ENCODE measurements around the gene WWOX. TPM values are rescaled to one million over a fixed set of nuclear protein-coding genes. Genes with fewer than 3 reads are reported as not detected.

WWOX gene
- total RNA-seq, 1 donor from 2014 or later = 7.3 TPM

DNA sequence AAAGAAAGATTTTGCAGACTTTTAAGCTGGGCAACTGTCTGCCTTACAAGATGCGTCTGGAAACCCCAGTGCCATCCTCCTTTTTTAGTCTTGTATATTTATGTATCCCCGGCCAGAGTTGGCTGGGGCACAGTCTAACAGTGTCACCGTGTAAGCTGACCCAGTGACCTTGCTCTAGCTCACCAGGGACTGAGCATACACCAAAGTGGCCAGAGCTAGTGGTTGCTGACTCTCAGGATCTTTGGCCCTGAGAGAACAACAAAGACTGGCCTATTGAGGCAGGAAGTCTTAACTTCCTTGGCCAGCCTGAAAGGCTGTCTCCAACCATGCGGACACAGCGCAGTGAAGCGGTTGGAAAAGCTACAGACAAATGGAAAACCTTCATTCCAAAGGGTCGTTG, 745.2 kb downstream of the WWOX start:
- H3K9me3 ChIP-seq (ENCODE audit: insufficient read depth, low read depth, low read length) = no peaks in the 10 kb centered on the region
- H3K4me2 ChIP-seq (ENCODE audit: low read length) = no peak overlapping the region
- Mint-ChIP-seq H3K27ac (ENCODE audit: unreplicated experiment) (no peak overlapping the region), H3K36me3 (ENCODE audit: low read depth, unreplicated experiment) (no peaks in the 10 kb centered on the region), H3K4me1 (ENCODE audit: low read depth, unreplicated experiment) (peaks cover 4% of the 10 kb centered on the region), H3K9me3 (ENCODE audit: unreplicated experiment) (no peaks in the 10 kb centered on the region), H3K4me3 (ENCODE audit: unreplicated experiment) (no peak overlapping the region), H3K27me3 (ENCODE audit: low read depth, unreplicated experiment) (no peaks in the 10 kb centered on the region)
- H3K36me3 ChIP-seq (ENCODE audit: insufficient read depth, low read length) = no peaks in the 10 kb centered on the region
- no peak overlapping the region for H3K27ac ChIP-seq (ENCODE audit: low read depth, low read length)
- no peaks in the 10 kb centered on the region for H3K27me3 ChIP-seq (ENCODE audit: insufficient read depth, low read length)
- FAIRE-seq (no peak), DNase-seq (ENCODE audit: low read depth) (no peak)
- no peak overlapping the region for H2AFZ ChIP-seq (ENCODE audit: low read depth, low read length)
- H3K4me1 ChIP-seq (ENCODE audit: insufficient read depth, low read length) = no peaks in the 10 kb centered on the region
- H3K9ac ChIP-seq (ENCODE audit: low read length) = no peak overlapping the region
- no peak overlapping the region for H3K4me3 ChIP-seq (ENCODE audit: insufficient read depth, low read depth, low read length)
- no peaks in the 10 kb centered on the region for H3K79me2 ChIP-seq (ENCODE audit: insufficient read depth, low read length)
- TF ChIP-seq, protein P1, sequence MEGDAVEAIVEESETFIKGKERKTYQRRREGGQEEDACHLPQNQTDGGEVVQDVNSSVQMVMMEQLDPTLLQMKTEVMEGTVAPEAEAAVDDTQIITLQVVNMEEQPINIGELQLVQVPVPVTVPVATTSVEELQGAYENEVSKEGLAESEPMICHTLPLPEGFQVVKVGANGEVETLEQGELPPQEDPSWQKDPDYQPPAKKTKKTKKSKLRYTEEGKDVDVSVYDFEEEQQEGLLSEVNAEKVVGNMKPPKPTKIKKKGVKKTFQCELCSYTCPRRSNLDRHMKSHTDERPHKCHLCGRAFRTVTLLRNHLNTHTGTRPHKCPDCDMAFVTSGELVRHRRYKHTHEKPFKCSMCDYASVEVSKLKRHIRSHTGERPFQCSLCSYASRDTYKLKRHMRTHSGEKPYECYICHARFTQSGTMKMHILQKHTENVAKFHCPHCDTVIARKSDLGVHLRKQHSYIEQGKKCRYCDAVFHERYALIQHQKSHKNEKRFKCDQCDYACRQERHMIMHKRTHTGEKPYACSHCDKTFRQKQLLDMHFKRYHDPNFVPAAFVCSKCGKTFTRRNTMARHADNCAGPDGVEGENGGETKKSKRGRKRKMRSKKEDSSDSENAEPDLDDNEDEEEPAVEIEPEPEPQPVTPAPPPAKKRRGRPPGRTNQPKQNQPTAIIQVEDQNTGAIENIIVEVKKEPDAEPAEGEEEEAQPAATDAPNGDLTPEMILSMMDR (IDR thresholded peaks at IDR 0.05; ENCODE audit: insufficient read depth, low read depth, low read length) = no peak
- TF ChIP-seq EZH2 (IDR thresholded peaks at IDR 0.05; ENCODE audit: insufficient read depth, low read length) = no peak
- H4K20me1 ChIP-seq (ENCODE audit: insufficient read depth, low read length) = no peaks in the 10 kb centered on the region

DNA sequence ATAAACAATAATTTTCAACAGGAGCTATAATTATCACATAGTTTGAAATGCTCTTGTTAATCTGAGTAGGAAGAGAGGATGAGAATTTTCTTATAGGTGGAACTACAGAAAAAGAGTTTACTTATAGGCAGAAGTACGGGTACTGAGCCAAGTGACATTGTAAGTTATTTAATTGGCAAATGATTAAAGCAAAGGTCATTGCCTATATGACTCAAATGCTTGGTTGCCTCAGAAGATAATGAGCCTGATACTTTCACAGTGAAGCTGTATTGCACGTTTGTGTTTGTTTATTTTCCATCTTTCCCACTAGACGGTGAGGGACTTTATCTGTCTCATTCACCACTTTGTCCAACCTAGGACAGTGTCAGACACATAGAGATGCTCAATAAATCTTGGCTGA, 751.8 kb downstream of the WWOX start:
- no peak for TF ChIP-seq EZH2 (IDR thresholded peaks at IDR 0.05; ENCODE audit: insufficient read depth, low read length)
- no peaks in the 10 kb centered on the region for H3K9me3 ChIP-seq (ENCODE audit: insufficient read depth, low read depth, low read length)
- H3K27me3 ChIP-seq (ENCODE audit: insufficient read depth, low read length) = no peaks in the 10 kb centered on the region
- H4K20me1 ChIP-seq (ENCODE audit: insufficient read depth, low read length) = no peaks in the 10 kb centered on the region
- H3K9ac ChIP-seq (ENCODE audit: low read length) = no peak overlapping the region
- no peak overlapping the region for H3K27ac ChIP-seq (ENCODE audit: low read depth, low read length)
- DNase-seq (ENCODE audit: low read depth) = no peak
- Mint-ChIP-seq H3K27me3 (ENCODE audit: low read depth, unreplicated experiment) (no peaks in the 10 kb centered on the region), H3K27ac (ENCODE audit: unreplicated experiment) (no peak overlapping the region), H3K4me1 (ENCODE audit: low read depth, unreplicated experiment) (no peaks in the 10 kb centered on the region), H3K36me3 (ENCODE audit: low read depth, unreplicated experiment) (no peaks in the 10 kb centered on the region), H3K9me3 (ENCODE audit: unreplicated experiment) (no peaks in the 10 kb centered on the region), H3K4me3 (ENCODE audit: unreplicated experiment) (no peak overlapping the region)
- H3K36me3 ChIP-seq (ENCODE audit: insufficient read depth, low read length) = no peaks in the 10 kb centered on the region
- H3K4me1 ChIP-seq (ENCODE audit: insufficient read depth, low read length) = no peaks in the 10 kb centered on the region
- no peaks in the 10 kb centered on the region for H3K79me2 ChIP-seq (ENCODE audit: insufficient read depth, low read length)
- no peak overlapping the region for H2AFZ ChIP-seq (ENCODE audit: low read depth, low read length)
- FAIRE-seq = no peak
- no peak overlapping the region for H3K4me2 ChIP-seq (ENCODE audit: low read length)
- H3K4me3 ChIP-seq (ENCODE audit: insufficient read depth, low read depth, low read length) = no peak overlapping the region

DNA sequence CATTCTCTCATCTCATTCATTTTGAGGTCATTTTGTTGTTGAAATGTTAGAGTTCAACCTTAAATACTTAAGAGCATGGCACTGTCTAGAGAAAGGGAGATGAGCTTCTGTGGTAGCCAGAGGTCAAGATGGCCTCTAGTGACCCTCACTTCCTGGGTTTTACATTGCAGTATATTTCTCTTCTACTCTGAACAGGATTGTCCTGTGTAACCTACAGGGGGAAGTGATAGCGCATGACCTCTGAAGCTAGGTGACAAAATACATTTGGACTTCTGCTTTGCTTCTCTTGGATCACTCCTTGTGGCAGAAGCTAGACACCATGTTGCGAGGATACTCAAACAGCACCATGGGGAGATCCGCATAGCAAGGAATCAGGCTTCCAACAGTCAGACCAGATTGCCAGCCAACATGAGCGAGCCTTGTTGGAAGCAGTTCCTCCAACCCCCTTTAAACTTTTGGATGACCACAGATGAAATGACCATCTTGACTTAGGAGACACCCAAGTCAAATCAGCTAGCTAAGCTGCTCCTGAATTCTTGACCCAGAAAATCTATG, 752.7 kb downstream of the WWOX start:
- Mint-ChIP-seq H3K36me3 (ENCODE audit: low read depth, unreplicated experiment) (no peaks in the 10 kb centered on the region), H3K4me3 (ENCODE audit: unreplicated experiment) (no peak overlapping the region), H3K4me1 (ENCODE audit: low read depth, unreplicated experiment) (no peaks in the 10 kb centered on the region), H3K9me3 (ENCODE audit: unreplicated experiment) (no peaks in the 10 kb centered on the region), H3K27ac (ENCODE audit: unreplicated experiment) (no peak overlapping the region), H3K27me3 (ENCODE audit: low read depth, unreplicated experiment) (no peaks in the 10 kb centered on the region)
- Histone ChIP-seq H4K20me1 (ENCODE audit: insufficient read depth, low read length) (no peaks in the 10 kb centered on the region), H2AFZ (ENCODE audit: low read depth, low read length) (no peak overlapping the region), H3K36me3 (ENCODE audit: insufficient read depth, low read length) (no peaks in the 10 kb centered on the region), H3K27ac (ENCODE audit: low read depth, low read length) (no peak overlapping the region), H3K9ac (ENCODE audit: low read length) (no peak overlapping the region), H3K4me1 (ENCODE audit: insufficient read depth, low read length) (no peaks in the 10 kb centered on the region), H3K9me3 (ENCODE audit: insufficient read depth, low read depth, low read length) (no peaks in the 10 kb centered on the region), H3K79me2 (ENCODE audit: insufficient read depth, low read length) (no peaks in the 10 kb centered on the region), H3K4me2 (ENCODE audit: low read length) (no peak overlapping the region), H3K27me3 (ENCODE audit: insufficient read depth, low read length) (no peaks in the 10 kb centered on the region), H3K4me3 (ENCODE audit: insufficient read depth, low read depth, low read length) (no peak overlapping the region)
- no peak for DNase-seq (ENCODE audit: low read depth)
- TF ChIP-seq, protein P1 (IDR thresholded peaks at IDR 0.05; ENCODE audit: insufficient read depth, low read depth, low read length) = no peak
- FAIRE-seq = no peak
